HepG2 (cell line): ENCODE measurements around the gene MLF1. TPM values are rescaled to one million over a fixed set of nuclear protein-coding genes. Genes with fewer than 3 reads are reported as not detected.
A peak's percentile ranks its signal among the peaks of the same experiment; 100 is the strongest.

ENCODE experiments used
- ARNTL ChIP-seq: sonication (generic); formaldehyde crosslinking; IDR thresholded peaks from 2 replicates; pipeline ENCODE4 v1.4.0; 2020; ENCODE audit warnings: mild to moderate bottlenecking, missing genetic modification reagents
- CBFB ChIP-seq: sonication (generic); formaldehyde crosslinking; IDR thresholded peaks from 2 replicates; pipeline ENCODE4 v1.4.0; 2020; ENCODE audit warnings: missing genetic modification reagents
- DNMT1 ChIP-seq: sonication (generic); formaldehyde crosslinking; IDR thresholded peaks from 2 replicates; pipeline ENCODE4 v1.5.1; 2020; ENCODE audit warnings: mild to moderate bottlenecking, missing genetic modification reagents
- GATAD2A ChIP-seq: IDR thresholded peaks from 2 replicates; pipeline ENCODE4 v1.6.1; 2016
- MEIS1 ChIP-seq: sonication (generic); formaldehyde crosslinking; IDR thresholded peaks from 2 replicates; pipeline ENCODE4 v1.9.0; 2021; ENCODE audit warnings: mild to moderate bottlenecking, missing genetic modification reagents, moderate library complexity, borderline replicate concordance
- MZF1 ChIP-seq: sonication (generic); formaldehyde crosslinking; IDR thresholded peaks from 2 replicates; pipeline ENCODE4 v1.8.1; 2023; ENCODE audit warnings: mild to moderate bottlenecking, missing genetic modification reagents, borderline replicate concordance
- PHF21A ChIP-seq: sonication (generic); formaldehyde crosslinking; IDR thresholded peaks from 2 replicates; pipeline ENCODE4 v1.5.0; 2020; ENCODE audit warnings: mild to moderate bottlenecking, missing genetic modification reagents
- REPIN1 ChIP-seq: sonication (generic); formaldehyde crosslinking; IDR thresholded peaks from 2 replicates; pipeline ENCODE4 v1.8.0; 2022; ENCODE audit warnings: missing genetic modification reagents, low read depth, mild to moderate bottlenecking, borderline replicate concordance
- SAFB2 ChIP-seq: sonication (generic); formaldehyde crosslinking; IDR thresholded peaks from 2 replicates; pipeline ENCODE4 v1.5.1; 2020; ENCODE audit warnings: missing genetic modification reagents, low read depth, mild to moderate bottlenecking, borderline replicate concordance
- SCMH1 ChIP-seq: sonication (generic); formaldehyde crosslinking; IDR thresholded peaks from 2 replicates; pipeline ENCODE4 v1.9.0; 2021; ENCODE audit warnings: missing genetic modification reagents, mild to moderate bottlenecking, borderline replicate concordance
- SIN3B ChIP-seq: fragments of 150-350 bp; IDR thresholded peaks from 2 replicates; pipeline ENCODE4 v1.6.1; 2014; ENCODE audit warnings: low read length
- SPEN ChIP-seq: sonication (generic); formaldehyde crosslinking; IDR thresholded peaks from 2 replicates; pipeline ENCODE4 v1.5.1; 2020; ENCODE audit warnings: low read depth, mild to moderate bottlenecking, missing genetic modification reagents
- SRSF1 ChIP-seq: fragments of 200-400 bp; formaldehyde crosslinking; optimal IDR thresholded peaks from 2 replicates; pipeline ENCODE3; 2017; ENCODE audit warnings: mild to moderate bottlenecking, low read depth, low read length, moderate library complexity
- SUZ12 ChIP-seq: fragments of 150-350 bp; IDR thresholded peaks from 2 replicates; pipeline ENCODE4 v1.6.1; 2014; ENCODE audit warnings: low read depth, low read length
- U2AF1 ChIP-seq: fragments of 200-400 bp; formaldehyde crosslinking; optimal IDR thresholded peaks from 2 replicates; pipeline ENCODE3; 2017; ENCODE audit warnings: mild to moderate bottlenecking, low read depth, low read length
- ZFP1 ChIP-seq: IDR thresholded peaks from 2 replicates; pipeline ENCODE4 v1.6.1; 2016
- ZFP36 ChIP-seq: fragments of 150-350 bp; IDR thresholded peaks from 2 replicates; pipeline ENCODE4 v1.6.1; 2018; ENCODE audit warnings: borderline replicate concordance, low read length, low read depth; ENCODE audit not compliant: partially characterized antibody
- ZFP36L2 ChIP-seq: sonication (generic); formaldehyde crosslinking; IDR thresholded peaks from 2 replicates; pipeline ENCODE4 v1.4.0; 2020; ENCODE audit warnings: missing genetic modification reagents
- ZNF138 ChIP-seq: sonication (generic); formaldehyde crosslinking; IDR thresholded peaks from 2 replicates; pipeline ENCODE4 v1.5.0; 2020; ENCODE audit warnings: mild to moderate bottlenecking, low read depth, missing genetic modification reagents
- ZNF20 ChIP-seq: sonication (generic); formaldehyde crosslinking; IDR thresholded peaks from 2 replicates; pipeline ENCODE4 v1.4.0; 2020; ENCODE audit warnings: mild to moderate bottlenecking, moderate library complexity, missing genetic modification reagents
- ZNF264 ChIP-seq: sonication (generic); formaldehyde crosslinking; IDR thresholded peaks from 2 replicates; pipeline ENCODE4 v1.4.0; 2020; ENCODE audit warnings: missing genetic modification reagents
- ZNF34 ChIP-seq: sonication (generic); formaldehyde crosslinking; IDR thresholded peaks from 2 replicates; pipeline ENCODE4 v1.4.0; 2020; ENCODE audit warnings: mild to moderate bottlenecking, missing genetic modification reagents, borderline replicate concordance
- ZNF430 ChIP-seq: sonication (generic); formaldehyde crosslinking; IDR thresholded peaks from 2 replicates; pipeline ENCODE4 v1.9.0; 2021; ENCODE audit warnings: mild to moderate bottlenecking, missing genetic modification reagents
- ZNF546 ChIP-seq: sonication (generic); formaldehyde crosslinking; conservative IDR thresholded peaks from 2 replicates; pipeline ENCODE4 v1.8.1; 2023; ENCODE audit warnings: mild to moderate bottlenecking, missing genetic modification reagents
- ZNF737 ChIP-seq: sonication (generic); formaldehyde crosslinking; IDR thresholded peaks from 2 replicates; pipeline ENCODE4 v1.5.0; 2020; ENCODE audit warnings: missing genetic modification reagents, mild to moderate bottlenecking, borderline replicate concordance
- ZNF883 ChIP-seq: sonication (generic); formaldehyde crosslinking; IDR thresholded peaks from 2 replicates; pipeline ENCODE4 v1.5.1; 2020; ENCODE audit warnings: mild to moderate bottlenecking, missing genetic modification reagents; ENCODE audit errors: not compliant biosample characterization
- polyA plus RNA-seq, 8 experiments: library from polyadenylated mRNA; depleted of rRNA in 3 of 8; stranded (reverse) in 7 of 8; unstranded in 1 of 8; fragments of >200 nt; fragmentation: Illumina TruSeq in 4 of 8; extraction: Trizol in 4 of 8; gene quantifications; 2 replicates each; pipeline versions ENCODE4 v1.2.1 to v1.2.3, GENCODE V29; 2011 to 2016; ENCODE audit warnings: low read depth in 4 of 8, missing spikeins in 1 of 8, mixed read lengths in 1 of 8; ENCODE audit not compliant: insufficient read depth in 1 of 8
- total RNA-seq, 5 experiments: library from RNA; depleted of rRNA; stranded (reverse); fragments of >200 nt; fragmentation: Illumina TruSeq; extraction: Trizol; gene quantifications; 2 replicates each; pipeline ENCODE4 v1.2.3, GENCODE V29; 2016; ENCODE audit warnings: low read depth in 1 of 5
- TF ChIP-seq, protein P1 (sequence below): sonication (generic); formaldehyde crosslinking; IDR thresholded peaks from 2 replicates; pipeline ENCODE4 v1.4.0; 2020; ENCODE audit warnings: mild to moderate bottlenecking, missing genetic modification reagents, borderline replicate concordance
- TF ChIP-seq, protein P2 (sequence below): sonication (generic); formaldehyde crosslinking; IDR thresholded peaks from 2 replicates; pipeline ENCODE4 v1.5.0; 2020; ENCODE audit warnings: missing genetic modification reagents, mild to moderate bottlenecking, borderline replicate concordance

The MLF1 gene
- total and polyA plus RNA-seq, 2 of the 13 experiments (the other 11 are each of a cell fraction or from before 2014, with no cell fraction given), result 0.88 to 1.0 TPM

DNA sequence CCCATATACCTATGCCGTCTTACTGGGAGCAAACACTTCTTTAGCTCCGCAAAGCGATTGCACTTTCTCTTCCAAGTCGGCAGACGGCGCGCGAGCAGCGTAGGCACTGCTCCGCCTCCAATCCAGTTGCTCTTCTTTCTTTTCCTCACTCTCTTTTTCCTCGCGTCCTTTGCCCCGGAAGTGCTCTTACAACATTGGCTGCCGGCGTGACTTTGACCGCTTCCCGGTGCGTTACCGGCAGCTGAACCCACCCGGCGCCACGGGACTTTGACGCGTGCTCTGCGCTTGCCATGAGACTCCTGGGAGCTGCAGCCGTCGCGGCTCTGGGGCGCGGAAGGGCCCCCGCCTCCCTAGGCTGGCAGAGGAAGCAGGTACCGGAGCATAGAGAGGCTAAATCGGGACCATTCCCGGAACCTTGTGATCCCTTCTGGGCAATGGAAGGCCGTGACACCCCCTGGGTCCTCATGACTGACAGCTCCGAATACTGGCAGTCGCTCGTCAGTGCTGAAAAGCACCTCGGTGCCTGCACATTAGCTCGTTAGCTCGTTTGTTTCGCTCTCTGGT lies 73.4 kb downstream of the MLF1 start, which contains the start of gene GFM1 (continued):
- TF ChIP-seq CBFB (CRISPR knock-in tag) (peak; percentile 87), ARNTL (CRISPR knock-in tag) (peak; percentile 82), ZNF264 (CRISPR knock-in tag) (0 out of 2 replicates have a peak, but pooled peaks have one; percentile 34), MZF1 (peak; percentile 79; the same call in 1 of the 2 replicates), SCMH1 (CRISPR knock-in tag) (no peak), SUZ12 (no peak), ZNF546 (CRISPR knock-in tag) (no peak), REPIN1 (peak; percentile 93), ZFP1 (CRISPR knock-in tag) (no peak), SPEN (CRISPR knock-in tag) (peak; percentile 92), ZFP36L2 (no peak), ZNF138 (no peak), ZNF20 (no peak), SAFB2 (CRISPR knock-in tag) (peak; percentile 50; the same call in 1 of the 2 replicates), ZNF34 (CRISPR knock-in tag) (peak; percentile 59; the same call in 1 of the 2 replicates), SRSF1 (no peak), ZNF883 (CRISPR knock-in tag) (peak; percentile 85), ZNF430 (CRISPR knock-in tag) (peak; percentile 56; the same call in 1 of the 2 replicates), ZNF737 (CRISPR knock-in tag) (no peak), DNMT1 (CRISPR knock-in tag) (no peak), U2AF1 (peak; percentile 94), GATAD2A (CRISPR knock-in tag) (peak; percentile 65), SIN3B (no peak; the same call in 1 of the 2 replicates), ZFP36 (no peak), PHF21A (CRISPR knock-in tag) (0 out of 2 replicates have a peak, but pooled peaks have one; percentile 69), MEIS1 (peak; percentile 71; the same call in 1 of the 2 replicates)
- TF ChIP-seq, protein P1, sequence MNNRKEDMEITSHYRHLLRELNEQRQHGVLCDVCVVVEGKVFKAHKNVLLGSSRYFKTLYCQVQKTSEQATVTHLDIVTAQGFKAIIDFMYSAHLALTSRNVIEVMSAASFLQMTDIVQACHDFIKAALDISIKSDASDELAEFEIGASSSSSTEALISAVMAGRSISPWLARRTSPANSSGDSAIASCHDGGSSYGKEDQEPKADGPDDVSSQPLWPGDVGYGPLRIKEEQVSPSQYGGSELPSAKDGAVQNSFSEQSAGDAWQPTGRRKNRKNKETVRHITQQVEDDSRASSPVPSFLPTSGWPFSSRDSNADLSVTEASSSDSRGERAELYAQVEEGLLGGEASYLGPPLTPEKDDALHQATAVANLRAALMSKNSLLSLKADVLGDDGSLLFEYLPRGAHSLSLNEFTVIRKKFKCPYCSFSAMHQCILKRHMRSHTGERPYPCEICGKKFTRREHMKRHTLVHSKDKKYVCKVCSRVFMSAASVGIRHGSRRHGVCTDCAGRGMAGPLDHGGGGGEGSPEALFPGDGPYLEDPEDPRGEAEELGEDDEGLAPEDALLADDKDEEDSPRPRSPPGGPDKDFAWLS (CRISPR knock-in tag), result no peak
- TF ChIP-seq, protein P2, sequence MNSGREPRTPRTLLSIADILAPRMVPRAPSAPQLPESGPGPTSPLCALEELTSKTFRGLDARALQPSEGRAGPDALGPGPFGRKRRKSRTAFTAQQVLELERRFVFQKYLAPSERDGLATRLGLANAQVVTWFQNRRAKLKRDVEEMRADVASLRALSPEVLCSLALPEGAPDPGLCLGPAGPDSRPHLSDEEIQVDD (CRISPR knock-in tag), result no peak
